MM.1S (cell line): ENCODE results near the gene TOMM6.

Experiments used
- DNase-seq: peaks from one replicate; pipeline ENCODE4 v3.0.0-alpha.2; 2015
- H2AFZ ChIP-seq: fragments of 300-600 bp; sonication (generic); 2 replicates; pipeline ENCODE4 v1.6.0; 2016; ENCODE audit warnings: antibody characterized with exemption, low read length
- H3F3A ChIP-seq: fragments of 300-600 bp; sonication (generic); 2 replicates; pipeline ENCODE4 v1.6.1; 2016; ENCODE audit warnings: mild to moderate bottlenecking, antibody characterized with exemption, low read length, moderate library complexity, mixed read lengths; ENCODE audit not compliant: insufficient read depth
- H3K27ac ChIP-seq: fragments of 300-600 bp; sonication (generic); 2 replicates; pipeline ENCODE4 v1.5.1; 2016; ENCODE audit warnings: mild to moderate bottlenecking, low read length
- H3K27me3 ChIP-seq: fragments of 300-600 bp; sonication (generic); replicated peaks from 2 replicates; pipeline ENCODE4 v1.6.0; 2016; ENCODE audit warnings: low read length; ENCODE audit not compliant: insufficient read depth
- H3K36me3 ChIP-seq: fragments of 300-600 bp; sonication (generic); replicated peaks from 2 replicates; pipeline ENCODE4 v1.6.1; 2016; ENCODE audit warnings: mild to moderate bottlenecking, low read length, mixed read lengths; ENCODE audit not compliant: insufficient read depth
- H3K4me1 ChIP-seq: fragments of 300-600 bp; sonication (generic); 2 replicates; pipeline ENCODE4 v1.6.1; 2016; ENCODE audit warnings: low read length, mixed read lengths
- H3K4me2 ChIP-seq: fragments of 300-600 bp; sonication (generic); 2 replicates; pipeline ENCODE4 v1.6.0; 2016; ENCODE audit warnings: low read depth, low read length
- H3K4me3 ChIP-seq: fragments of 300-600 bp; sonication (generic); 2 replicates; pipeline ENCODE4 v1.5.1; 2016; ENCODE audit warnings: low read length, mixed read lengths
- H3K79me2 ChIP-seq: fragments of 300-600 bp; sonication (generic); 2 replicates; pipeline ENCODE4 v1.6.1; 2016; ENCODE audit warnings: mixed run types, low read length, mixed read lengths
- H3K9ac ChIP-seq: fragments of 300-600 bp; sonication (generic); 2 replicates; pipeline ENCODE4 v1.6.1; 2016; ENCODE audit warnings: low read length, mixed read lengths
- H3K9me2 ChIP-seq: fragments of 300-600 bp; sonication (generic); replicated peaks from 2 replicates; pipeline ENCODE4 v1.6.1; 2016; ENCODE audit warnings: mild to moderate bottlenecking, low read length, mixed read lengths; ENCODE audit not compliant: insufficient read depth
- H3K9me3 ChIP-seq: fragments of 300-600 bp; sonication (generic); replicated peaks from 2 replicates; pipeline ENCODE4 v1.6.1; 2016; ENCODE audit warnings: mild to moderate bottlenecking, low read length, mixed read lengths; ENCODE audit not compliant: insufficient read depth
- H4K20me1 ChIP-seq: fragments of 300-600 bp; sonication (generic); 2 replicates; pipeline ENCODE4 v1.6.1; 2016; ENCODE audit warnings: mild to moderate bottlenecking, low read length, moderate library complexity, mixed read lengths; ENCODE audit not compliant: insufficient read depth
- EZH2 ChIP-seq: fragments of 300-600 bp; sonication (generic); optimal IDR thresholded peaks from 2 replicates; pipeline ENCODE3; 2017; ENCODE audit warnings: low read depth, mild to moderate bottlenecking, antibody characterized with exemption, low read length, mixed read lengths
- EZH2phosphoT487 ChIP-seq: fragments of 300-600 bp; sonication (generic); IDR thresholded peaks from 2 replicates; pipeline ENCODE4 v1.6.1; 2018; ENCODE audit warnings: antibody characterized with exemption, low read length
- TF ChIP-seq, protein P1 (sequence below): fragments of 300-600 bp; sonication (generic); IDR thresholded peaks from 2 replicates; pipeline ENCODE4 v1.5.1; 2016; ENCODE audit warnings: antibody characterized with exemption, low read length, mixed read lengths

Gene TOMM6

GRCh38 chr6:41815587-41815986, 28.1 kb downstream of the TOMM6 start:
- H3K79me2 ChIP-seq: no peaks in the 10 kb centered on the region
- 0 out of 2 replicates have a peak, but pooled peaks cover 5% of the 10 kb centered on the region for H4K20me1 ChIP-seq
- H3K36me3 ChIP-seq: no peaks in the 10 kb centered on the region
- H2AFZ ChIP-seq: no peak overlapping the region
- no peak overlapping the region for H3K27ac ChIP-seq
- H3K9ac ChIP-seq: no peak overlapping the region
- H3F3A ChIP-seq: peaks cover 5% of the 10 kb centered on the region; the same call in 1 of the 2 replicates
- no peaks in the 10 kb centered on the region for H3K9me3 ChIP-seq
- TF ChIP-seq EZH2 (no peak), EZH2phosphoT487 (no peak)
- TF ChIP-seq, protein P1, sequence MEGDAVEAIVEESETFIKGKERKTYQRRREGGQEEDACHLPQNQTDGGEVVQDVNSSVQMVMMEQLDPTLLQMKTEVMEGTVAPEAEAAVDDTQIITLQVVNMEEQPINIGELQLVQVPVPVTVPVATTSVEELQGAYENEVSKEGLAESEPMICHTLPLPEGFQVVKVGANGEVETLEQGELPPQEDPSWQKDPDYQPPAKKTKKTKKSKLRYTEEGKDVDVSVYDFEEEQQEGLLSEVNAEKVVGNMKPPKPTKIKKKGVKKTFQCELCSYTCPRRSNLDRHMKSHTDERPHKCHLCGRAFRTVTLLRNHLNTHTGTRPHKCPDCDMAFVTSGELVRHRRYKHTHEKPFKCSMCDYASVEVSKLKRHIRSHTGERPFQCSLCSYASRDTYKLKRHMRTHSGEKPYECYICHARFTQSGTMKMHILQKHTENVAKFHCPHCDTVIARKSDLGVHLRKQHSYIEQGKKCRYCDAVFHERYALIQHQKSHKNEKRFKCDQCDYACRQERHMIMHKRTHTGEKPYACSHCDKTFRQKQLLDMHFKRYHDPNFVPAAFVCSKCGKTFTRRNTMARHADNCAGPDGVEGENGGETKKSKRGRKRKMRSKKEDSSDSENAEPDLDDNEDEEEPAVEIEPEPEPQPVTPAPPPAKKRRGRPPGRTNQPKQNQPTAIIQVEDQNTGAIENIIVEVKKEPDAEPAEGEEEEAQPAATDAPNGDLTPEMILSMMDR: no peak
- no peaks in the 10 kb centered on the region for H3K27me3 ChIP-seq
- H3K4me1 ChIP-seq: peaks cover 9% of the 10 kb centered on the region
- no peaks in the 10 kb centered on the region for H3K9me2 ChIP-seq
- DNase-seq: no peak
- no peak overlapping the region for H3K4me3 ChIP-seq
- H3K4me2 ChIP-seq: no peak overlapping the region

DNA sequence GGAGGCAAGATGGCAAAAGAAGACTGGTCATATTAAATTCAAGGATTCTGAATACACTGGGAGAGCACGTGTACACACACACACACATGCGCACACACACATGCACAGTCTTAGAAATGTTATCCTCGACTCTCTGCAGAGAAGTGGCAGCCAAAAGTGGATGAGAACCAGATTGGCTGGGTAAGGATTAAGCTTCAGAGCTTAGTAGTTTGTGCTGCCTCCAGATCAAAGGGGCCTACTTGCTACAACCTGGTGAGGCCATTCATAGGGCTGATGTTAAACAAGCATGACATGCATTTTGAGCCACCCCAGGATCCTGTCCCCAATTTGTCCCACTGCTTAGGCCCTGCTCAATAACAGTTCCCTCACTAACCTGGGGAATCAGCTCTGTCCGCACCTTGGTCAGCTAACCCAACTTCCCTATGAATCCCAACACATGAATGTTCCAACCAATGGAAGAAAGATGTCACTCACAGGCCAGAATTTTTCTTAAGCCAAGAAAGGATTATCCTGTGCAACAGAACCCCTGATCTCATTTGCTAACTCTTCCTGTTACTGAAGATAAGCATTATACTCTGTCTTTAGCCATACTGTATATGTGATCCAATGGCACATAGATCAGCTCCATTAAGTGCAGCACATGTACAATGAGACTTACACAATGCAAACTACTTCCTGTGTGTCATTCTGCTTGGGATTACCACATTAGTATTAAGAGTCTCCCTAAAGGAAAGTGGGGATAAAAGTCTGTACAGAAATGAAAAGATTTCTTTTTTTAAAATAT, 31.0 kb downstream of the TOMM6 start:
- Histone ChIP-seq H3K4me3 (no peak overlapping the region), H4K20me1 (no peaks in the 10 kb centered on the region), H3K4me1 (no peaks in the 10 kb centered on the region), H3K9me2 (no peaks in the 10 kb centered on the region), H3K9me3 (no peaks in the 10 kb centered on the region), H3K9ac (no peak overlapping the region), H3K27ac (no peak overlapping the region), H3K36me3 (no peaks in the 10 kb centered on the region), H3F3A (no peaks in the 10 kb centered on the region), H2AFZ (no peak overlapping the region), H3K27me3 (no peaks in the 10 kb centered on the region), H3K4me2 (no peak overlapping the region), H3K79me2 (no peaks in the 10 kb centered on the region)
- DNase-seq: no peak
- TF ChIP-seq EZH2phosphoT487 (no peak), EZH2 (no peak)
- TF ChIP-seq, protein P1: no peak

GRCh38 chr6:41821266-41821665, 33.8 kb downstream of the TOMM6 start:
- Histone ChIP-seq H3K4me1 (no peaks in the 10 kb centered on the region), H3K27me3 (no peaks in the 10 kb centered on the region), H3K9ac (no peak overlapping the region), H3F3A (no peaks in the 10 kb centered on the region), H3K9me2 (no peaks in the 10 kb centered on the region), H3K79me2 (no peaks in the 10 kb centered on the region), H3K4me3 (no peak overlapping the region), H3K36me3 (no peaks in the 10 kb centered on the region), H3K4me2 (no peak overlapping the region), H4K20me1 (no peaks in the 10 kb centered on the region), H2AFZ (no peak overlapping the region), H3K27ac (no peak overlapping the region), H3K9me3 (no peaks in the 10 kb centered on the region)
- no peak for TF ChIP-seq EZH2
- no peak for TF ChIP-seq EZH2phosphoT487
- TF ChIP-seq, protein P1: no peak
- no peak for DNase-seq
